GM21367 (cell line): ENCODE results near the gene NGB.

Experiments used
- ATAC-seq: cut with Tn5 transposase; IDR thresholded peaks from one replicate; pipeline ENCODE4 v1.9.1; 2021; ENCODE audit not compliant: unreplicated experiment

Gene NGB

DNA sequence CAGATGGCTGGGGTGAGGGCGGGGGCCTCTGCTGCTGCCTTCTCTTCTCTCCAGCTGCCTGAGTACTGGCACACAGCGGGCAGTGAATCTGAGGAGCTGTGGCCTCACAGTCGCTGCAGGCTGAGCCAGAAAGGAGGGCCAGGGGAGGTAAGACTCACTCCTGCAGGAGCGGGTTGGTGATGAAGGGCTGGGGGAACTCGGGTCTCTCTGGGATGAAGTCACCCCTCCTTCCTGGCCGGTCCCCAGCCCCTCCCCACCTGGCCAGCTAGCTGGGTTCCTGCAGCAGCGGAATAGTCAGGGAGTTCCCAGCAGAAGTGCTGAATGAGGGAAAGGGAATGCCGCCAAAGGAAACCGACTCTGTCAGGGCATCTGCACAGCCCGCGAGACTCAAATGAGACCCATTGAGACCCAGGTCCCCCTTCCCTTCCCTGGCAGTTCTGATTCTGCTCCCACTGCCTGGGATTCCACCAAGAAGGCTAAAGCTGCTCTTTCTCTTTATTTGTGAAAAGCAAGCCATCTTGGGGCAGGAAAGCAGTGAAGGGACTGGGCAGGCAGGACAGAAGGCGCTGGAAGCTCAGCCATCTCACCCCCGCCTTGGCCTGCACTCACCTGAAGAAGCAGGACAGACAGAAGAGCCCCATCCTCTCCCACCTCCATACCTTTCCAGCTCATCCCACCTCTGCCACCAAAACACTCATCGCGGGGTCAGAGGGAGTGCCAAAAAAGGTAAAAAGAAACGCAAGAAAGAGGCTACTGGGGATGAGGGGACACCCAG is 5.3 kb downstream of the NGB start:
- ATAC-seq, result no peak

DNA sequence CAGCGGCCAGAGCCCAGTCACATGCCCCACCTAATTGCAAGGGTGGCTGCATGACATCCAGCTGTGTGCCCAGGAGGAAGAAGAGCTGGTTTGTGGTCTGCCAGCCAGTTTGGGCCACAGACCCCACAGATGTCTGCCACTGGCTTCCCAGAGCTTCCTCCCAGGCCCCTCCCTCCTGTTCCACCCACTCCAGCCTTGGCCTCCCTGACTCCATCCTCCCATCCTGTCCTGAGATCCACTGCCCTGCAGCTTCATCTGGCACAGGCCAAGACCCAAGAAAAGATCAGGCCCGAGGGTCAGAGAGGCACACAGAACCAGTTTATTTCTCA is 5.9 kb downstream of the NGB start:
- no peak for ATAC-seq

DNA sequence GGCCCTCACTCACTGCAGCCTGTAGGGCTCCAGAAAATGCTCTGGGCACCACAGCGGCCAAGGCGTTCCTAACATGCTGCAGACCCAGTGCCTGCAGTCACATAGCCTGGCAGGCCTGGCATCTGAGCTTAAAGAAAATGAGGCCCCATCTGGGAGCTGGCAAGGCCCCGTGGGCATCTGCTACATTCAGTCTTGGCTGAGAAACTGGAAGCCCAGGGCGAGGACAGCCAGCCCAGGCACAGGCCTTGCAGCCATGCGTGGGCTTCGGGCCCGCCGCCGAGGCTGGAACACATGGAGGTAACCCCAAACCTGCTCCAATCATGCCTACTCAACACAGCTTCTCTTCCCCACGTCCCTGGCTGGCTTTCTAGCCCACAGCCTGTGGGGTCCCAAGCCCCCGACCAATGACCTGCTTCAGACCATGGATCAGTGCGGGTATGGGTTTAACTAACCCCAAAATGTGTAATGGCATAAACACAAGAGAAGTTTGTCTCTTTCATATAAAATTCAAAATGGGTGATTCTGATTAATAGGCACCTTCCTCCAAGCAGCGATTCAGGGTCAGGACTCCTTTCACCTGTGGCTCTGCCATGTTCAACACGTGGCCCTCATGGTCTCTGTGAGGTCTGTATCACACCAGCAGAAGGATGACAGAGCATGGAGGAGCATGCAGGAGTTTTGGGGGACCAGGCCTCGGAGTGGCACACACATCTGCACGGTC is 6.4 kb downstream of the NGB start:
- no peak for ATAC-seq

DNA sequence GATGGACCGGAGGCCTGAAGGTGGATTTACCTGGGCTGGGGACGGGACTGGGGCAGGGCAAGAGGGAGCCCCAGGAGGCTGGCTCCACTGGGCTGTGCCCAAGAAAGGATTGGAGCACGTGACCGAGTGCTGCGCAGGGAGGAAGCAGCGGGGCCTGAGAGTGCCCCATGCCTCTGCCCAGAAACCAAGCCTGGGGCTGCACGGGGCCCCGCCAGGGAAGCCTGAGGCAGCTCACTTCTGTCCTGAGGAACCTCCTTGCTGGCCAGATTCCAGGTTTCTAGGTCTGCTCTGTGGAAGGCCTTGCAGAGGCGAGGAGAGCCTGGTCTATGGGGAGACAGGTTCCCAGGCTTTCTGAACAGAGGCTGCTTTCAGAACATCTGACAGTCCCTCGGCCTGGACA is 10.4 kb downstream of the NGB start:
- ATAC-seq, result no peak

DNA sequence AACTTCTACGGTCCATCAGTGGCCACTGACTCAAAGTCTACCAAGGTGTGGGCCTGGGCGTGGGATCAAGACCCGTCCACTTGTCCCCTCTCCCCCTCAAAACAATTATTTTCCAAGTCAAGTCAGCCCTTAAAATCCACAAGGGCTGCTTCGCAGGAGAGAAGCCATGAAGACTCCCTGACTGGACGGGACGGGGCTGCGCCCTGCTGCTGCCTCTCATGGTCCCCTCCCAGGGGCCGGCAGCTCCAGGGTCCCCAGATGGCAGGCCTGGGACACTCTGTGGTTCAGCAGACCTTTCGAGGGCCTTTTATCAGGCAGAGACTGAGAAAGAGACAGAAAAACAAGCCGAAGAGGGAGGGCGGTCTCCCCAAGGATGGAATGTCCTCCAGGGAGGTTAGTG is 10.8 kb downstream of the NGB start:
- ATAC-seq, result no peak

DNA sequence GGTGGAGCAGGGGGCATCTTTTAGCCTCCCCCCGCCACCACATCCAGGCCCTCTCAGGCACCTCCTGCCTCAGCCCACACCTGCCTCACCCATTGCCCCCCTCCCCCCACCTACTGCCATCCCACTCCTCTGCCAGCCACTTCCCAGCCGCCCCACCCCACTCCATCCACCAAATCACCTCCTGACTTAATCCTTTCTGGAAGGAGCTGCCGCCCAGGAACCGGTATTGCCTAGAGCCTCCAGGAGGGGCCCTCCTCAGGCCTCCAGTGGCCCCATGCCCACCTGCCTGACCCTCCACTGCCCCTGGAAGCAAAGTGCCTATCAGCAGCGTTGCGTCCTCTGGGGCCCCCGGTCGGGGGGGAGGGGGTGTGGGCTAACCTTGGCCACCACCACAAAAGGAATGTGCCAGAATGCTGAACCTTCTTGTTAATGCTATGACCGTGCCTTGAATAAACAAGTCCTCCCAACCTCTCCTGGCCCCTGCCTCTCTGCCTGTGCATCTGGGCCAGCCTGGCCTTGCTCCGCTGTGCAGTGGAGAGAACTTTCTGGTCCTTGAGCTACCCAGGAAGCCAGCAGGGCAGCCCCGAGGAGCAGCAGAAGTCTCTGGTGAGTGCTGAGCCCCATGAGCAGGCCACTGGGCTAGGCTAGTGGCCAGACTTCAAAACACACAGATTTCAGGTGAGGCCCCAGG is 11.8 kb downstream of the NGB start:
- no peak for ATAC-seq

DNA sequence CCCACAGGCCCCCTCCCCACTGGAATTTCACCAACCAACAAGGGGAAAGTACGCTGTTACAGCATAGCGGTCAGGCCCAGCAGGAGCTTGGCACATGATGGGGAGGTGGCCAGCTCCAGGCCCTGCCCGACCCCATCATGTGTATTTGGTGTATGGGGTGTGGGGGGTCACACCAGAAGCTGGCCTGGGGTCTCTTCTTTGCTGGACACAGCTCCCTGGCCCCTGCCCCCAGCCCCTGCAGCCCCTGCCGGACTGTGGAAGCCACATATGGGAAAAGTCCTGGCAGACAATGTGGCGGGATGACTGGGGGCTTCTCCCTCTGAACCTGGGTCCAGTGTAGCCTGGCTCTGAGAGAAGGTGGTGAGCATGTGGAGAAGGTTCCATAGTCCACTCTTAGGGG is 12.4 kb downstream of the NGB start:
- ATAC-seq, result no peak

DNA sequence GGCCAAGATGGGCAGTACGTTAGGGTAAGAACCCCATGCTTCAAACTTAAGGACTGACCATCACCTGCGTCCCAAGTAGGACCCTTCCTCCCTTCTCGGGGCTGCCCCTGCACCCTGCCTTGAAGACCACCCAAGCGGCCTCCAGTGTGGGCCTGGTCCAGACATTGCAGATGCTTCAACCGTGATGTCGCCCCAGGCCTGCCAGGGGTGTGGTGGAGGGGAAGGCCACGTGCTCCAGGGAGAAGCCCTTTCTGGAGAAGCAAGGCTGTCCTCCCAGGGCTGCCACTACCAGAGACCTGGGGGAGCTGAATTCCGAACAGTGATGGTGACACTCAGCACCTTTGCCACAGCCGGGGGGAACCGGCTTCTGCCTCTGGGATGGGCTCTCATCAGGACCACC is 13.3 kb downstream of the NGB start:
- no peak for ATAC-seq

DNA sequence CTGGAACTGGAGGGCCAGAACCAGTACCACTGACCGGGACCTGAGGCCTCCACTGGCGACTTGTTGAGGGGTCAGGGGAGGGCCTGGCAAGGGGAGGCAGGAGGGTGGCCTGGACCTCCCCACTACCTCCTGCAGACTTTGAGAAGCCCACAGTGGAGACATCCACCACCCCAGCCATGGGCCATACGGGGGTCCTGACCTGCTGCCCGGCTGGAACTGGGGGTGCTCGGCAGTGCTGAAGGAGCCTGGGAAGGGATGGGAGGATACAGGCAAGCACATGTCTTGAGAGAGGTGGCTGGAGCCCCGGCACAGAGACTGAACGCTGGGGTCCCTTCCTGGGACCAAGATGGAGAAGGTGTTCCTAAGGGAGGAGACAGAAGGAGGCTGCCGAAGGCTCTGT is 14.3 kb downstream of the NGB start:
- no peak for ATAC-seq

DNA sequence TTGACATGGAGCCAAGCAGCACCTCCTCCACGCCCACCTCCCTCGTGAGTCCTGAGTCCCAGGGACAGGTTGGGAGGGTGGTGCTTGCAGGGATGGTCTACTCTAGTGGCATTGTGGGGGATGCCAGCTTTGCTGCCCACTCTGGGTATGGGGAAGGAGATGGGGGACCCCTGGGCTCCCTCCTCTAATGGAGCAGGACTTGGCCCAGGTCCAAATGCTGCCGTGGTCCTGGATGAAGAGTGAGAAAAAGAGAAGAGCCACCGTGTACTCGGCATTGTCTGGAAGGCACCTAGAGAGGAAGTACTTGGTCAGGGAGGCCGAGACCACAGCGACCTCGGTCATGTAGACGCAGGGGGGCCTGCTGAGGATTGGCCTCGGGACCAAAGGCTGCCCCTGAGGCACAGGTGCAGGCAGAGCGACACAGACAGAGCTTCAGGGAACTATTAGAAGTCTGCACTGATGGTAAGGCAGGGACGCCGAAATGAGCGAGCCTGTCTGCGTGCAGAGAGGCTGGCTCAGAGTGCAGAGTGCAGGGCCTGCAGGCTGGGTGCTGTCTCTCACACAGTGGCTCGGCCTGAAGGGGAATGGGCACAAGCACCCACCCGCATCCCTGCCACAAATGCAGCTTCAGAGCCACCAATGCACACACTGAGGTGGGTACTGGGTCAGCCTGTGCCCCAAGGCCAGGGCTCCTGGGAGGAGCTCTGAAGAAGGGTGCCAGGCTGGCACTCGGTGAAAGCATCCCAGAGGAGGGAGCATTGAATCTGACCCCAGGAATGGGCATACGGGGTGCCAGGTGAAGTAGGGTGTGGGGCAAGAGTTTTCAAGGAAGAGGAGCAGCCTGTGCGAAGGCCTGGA is 17.4 kb downstream of the NGB start:
- no peak for ATAC-seq

DNA sequence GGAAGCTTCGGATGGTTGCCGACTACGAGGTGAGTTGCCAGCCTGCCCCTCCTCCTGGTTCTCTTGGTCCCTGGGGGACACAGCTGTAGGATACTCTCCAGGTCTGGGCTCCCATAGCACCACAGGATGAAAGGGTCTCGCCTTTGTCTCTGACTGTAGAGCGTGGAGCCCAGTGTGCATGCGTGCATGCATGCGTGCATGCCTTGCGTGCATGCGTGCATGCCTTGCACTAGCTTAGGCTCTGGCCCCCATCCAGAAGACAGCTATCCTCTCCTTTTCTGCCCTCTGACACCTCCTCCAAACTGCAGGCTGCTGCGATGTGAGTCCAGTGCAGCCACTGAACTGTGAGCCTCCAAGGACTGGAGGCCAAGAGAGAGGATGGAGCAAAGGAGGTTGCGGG is 19.1 kb downstream of the NGB start:
- no peak for ATAC-seq

DNA sequence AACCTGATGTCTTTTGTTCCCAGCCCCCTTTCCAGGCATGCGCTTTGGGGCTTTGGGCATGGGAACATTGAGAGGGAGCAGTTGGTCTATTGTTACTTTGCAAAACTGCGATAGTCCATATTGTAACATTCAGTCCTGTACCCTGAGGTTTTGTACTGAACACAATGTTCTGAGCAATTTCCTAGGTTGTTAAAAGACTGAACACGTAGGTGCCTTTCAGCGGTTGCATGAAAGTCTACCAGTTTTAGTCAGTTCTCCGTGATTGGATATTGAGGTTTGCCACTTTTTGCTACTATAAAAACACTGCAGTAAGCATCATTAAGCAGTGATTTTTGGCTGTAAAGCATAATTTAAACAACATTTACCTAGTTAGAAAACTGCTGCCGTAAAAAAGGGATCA is 20.1 kb downstream of the NGB start:
- ATAC-seq, result no peak

DNA sequence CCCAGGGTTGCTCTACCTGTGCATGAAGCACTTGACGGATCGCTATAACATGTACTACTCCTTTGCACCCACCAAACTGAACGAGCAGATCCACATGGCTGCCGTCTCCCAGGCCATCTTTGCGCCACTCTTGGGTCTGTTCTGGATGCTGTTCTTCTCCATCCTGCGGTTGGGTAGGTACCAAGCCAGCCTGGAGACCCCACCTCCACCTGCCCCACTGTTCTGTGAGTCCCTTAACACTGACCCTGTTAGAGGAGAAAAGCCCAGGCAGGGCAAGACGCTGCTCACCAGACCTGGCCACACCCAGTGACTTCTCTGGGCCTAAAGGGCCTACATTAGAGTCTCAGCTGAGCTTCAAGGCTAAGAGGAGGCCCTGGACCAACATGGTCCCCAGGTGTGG is 21.7 kb downstream of the NGB start:
- ATAC-seq, result no peak

DNA sequence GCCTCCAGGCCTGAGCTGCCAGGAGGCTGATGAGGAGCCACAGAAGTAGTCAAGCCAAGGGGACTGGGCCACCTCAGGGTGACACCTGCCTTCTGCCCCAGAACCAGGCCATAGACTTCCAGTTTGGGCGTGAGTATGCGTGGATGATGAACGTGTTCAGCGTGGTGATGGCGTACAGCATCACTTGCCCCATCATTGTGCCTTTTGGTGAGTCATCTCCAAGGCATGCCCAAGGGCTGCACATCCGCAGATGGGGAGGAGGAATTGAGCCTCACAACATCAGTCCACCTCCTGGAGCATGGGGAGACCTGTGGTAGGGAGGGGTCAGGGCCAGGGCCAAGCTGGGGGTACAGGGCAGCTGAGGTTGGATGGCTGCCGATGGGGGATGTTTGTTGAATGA is 22.3 kb downstream of the NGB start:
- ATAC-seq, result no peak

DNA sequence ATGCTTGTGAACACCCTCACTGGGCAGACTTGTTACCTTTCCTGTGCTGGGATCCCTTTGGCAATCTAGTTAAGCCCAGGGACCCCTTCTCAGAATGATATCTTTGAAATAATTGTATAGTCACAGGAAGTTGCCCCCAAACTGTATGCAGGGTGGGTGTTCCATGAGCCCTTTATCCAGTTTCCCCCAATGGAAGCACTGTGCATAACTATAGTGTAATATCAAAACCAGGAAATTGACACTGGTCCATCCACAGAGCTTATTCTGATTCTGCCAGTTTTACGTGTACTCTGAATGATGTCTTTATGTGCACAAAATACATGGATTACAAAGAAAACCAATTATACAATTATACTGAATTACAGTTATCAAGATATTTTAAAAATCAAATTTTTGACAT is 24.2 kb downstream of the NGB start:
- ATAC-seq, result no peak

DNA sequence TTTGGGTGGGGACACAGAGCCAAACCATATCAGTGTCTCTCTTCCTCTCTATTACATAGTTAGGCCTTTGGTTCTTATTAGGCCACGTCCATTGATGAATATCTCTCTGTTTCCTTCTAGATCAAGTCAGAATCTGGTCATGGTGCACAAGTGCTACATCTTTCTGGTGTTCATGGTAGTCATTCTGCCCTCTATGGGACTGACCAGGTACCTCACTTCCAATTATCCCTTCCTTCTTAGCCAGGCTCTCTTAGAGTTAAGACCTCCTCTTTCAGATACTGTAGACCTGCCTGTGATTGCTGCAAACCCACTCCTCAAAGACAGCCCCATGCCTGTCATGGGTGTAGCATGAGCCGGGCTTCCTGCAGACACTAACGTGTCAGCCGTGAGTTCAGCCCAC is 25.2 kb downstream of the NGB start:
- no peak for ATAC-seq

DNA sequence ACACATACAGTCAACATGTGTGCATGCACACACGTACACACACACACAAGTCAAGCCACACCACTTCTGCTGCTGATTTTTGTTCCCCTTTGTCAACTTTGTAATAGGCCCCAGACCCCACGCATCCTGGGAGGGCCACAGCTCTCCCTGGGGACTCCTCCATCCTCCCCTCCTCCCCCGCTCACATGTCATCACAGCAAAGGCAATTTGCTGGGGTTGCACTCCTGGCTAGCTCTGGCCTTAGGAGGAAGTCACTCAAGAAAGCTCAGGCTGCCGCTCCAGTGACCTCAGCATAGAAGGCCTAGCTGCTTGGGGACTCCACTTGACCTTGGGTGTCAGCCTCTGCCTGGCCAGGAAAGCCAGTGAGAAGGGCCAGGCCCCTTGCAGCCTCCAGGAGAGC is 27.2 kb downstream of the NGB start:
- ATAC-seq, result no peak

DNA sequence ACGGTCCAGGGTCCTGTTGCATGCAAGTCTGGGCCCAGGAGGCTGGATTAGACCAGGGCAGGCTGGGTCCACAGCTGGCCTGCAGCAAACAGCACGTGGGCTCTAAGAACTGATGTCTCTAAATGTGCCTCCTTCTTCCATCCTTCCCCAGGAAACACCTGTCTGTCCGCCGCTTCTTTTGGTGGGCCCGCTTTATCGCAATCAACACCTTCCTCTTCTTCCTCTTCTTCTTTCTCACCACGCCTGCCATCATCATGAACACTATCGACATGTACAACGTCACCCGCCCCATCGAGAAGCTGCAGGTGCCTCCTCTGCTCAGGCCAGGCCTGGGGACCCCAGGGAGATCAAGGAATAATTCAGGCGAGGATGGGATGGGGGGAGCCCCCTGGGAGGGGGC is 28.3 kb downstream of the NGB start:
- no peak for ATAC-seq

DNA sequence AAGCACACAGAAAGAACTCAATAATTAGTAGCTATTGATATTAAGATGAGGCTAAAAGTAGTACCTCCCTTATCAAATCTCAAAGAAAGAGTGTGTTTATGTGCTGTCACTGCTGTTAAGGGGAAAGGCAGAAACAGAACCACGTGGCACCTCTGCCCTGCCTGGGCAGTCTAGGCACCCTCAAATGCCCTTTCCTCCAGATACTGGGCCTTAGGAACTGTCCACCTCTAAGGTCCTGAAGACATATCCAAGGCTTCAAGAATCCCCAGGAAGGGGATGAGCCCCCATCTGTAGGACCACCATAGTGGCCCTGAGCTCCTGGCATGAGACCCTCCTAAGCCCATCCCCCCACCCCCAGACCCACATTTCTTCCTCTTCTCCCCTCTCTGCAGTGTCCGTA is 29.1 kb downstream of the NGB start:
- no peak for ATAC-seq

DNA sequence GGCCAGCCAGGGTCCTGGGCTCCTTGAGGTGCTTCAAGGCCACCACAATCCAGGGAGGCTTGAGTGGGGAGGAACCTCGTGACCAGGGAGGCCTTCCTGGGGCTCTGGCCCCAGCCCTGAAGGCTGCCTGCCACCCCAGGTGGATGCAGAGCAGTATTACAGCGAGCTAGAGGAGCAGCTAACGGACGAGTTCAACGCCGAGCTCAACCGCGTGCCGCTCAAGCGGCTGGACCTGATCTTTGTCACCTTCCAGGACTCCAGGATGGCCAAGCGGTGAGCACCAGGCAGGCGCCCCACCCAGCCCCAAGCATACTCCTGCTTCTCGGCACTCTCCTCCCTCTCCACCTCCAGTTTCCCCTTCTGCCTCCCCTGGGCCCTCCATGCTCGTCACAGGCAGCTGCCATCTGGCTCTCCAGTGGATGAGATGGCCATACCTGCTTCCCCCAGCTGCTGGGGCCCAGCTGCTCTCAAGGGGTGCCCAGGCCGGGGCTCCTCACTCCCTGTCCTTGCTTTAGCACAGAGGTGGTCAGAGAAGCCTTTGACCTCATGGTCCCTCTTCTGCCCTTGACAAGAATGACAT is 30.6 kb downstream of the NGB start:
- ATAC-seq, result no peak

DNA sequence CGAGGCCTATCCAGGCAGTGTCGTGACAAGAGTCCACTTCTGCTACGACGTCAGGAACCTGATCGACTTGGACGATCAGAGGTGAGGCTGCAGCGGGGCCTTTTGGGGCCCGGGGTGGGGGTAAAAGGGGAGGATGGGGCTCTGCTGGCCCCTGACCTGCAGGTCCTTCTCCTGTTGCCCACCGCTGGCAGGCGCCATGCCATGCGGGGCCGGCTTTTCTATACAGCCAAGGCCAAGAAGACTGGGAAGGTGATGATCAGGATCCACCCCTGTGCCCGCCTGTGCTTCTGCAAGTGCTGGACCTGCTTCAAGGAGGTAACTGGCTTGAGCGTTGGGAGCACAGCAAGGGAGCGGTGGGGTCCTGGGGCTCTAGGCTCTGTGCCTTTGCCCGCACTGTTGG is 31.6 kb downstream of the NGB start:
- ATAC-seq, result no peak
